ENCODE results near the gene NSD2.

The NSD2 gene

DNA sequence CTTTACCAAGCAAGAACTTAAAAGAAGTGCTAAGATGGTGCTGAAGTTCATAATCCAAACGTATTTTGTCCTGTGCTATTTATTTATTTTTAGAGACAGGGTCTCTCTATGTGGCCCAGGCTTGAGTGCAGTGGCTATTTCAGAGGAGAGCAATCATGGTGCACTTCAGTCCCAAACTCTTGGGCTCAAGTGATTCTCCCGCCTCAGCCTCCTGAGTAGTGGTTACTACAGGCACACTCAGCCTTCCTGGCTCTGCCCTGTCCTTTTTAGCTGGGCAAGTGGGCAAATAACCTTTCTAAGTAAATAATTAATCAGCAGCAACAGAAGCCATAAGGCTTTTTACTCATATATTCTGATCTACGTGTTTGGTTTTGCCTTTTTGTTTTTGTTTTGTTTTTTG lies 2.6 kb downstream of the NSD2 start:
- Histone ChIP-seq H3K9ac (ENCODE audit: insufficient read length) (peak overlapping the region; percentile 94), H3K27ac (no peak overlapping the region), H3K36me3 (ENCODE audit: insufficient read depth, low read length) (peaks cover 24% of the 10 kb centered on the region), H3K9me3 (ENCODE audit: low read depth, low read length) (no peaks in the 10 kb centered on the region), H3K4me3 (peak overlapping the region; percentile 98)
- DNase-seq (ENCODE audit: low read depth, low spot score): no peak
- no peak for TF ChIP-seq POLR2AphosphoS5 (IDR thresholded peaks at IDR 0.05; ENCODE audit: borderline replicate concordance, low read depth, low read length)
- no peak for TF ChIP-seq EZH2 (IDR thresholded peaks at IDR 0.05)
- no peak for TF ChIP-seq FOXP2 (optimal IDR thresholded peaks at IDR 0.05; ENCODE audit: control extremely low read depth, extremely low read length, insufficient read depth)

DNA sequence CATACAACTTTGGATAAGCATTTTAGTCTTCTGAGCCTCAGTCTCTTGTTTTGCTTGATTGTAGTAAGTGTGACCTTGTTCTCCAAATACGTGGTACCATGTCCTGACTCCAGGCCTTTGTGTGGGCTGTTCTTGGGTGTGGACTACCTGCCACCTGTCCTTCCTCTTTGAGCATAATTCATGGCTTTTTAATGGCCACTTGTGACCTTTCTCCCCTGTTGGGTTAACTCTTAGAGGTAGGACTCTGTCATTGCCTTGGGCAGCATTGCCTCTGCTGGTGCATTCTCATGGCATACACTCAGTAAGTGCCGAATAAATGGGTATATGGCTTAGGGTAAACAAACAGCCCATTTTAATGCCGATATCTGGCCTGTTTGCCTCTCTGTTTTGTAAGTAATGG lies 3.0 kb downstream of the NSD2 start:
- no peak overlapping the region for H3K27ac ChIP-seq
- peaks cover 25% of the 10 kb centered on the region for H3K36me3 ChIP-seq (ENCODE audit: insufficient read depth, low read length)
- H3K9ac ChIP-seq (ENCODE audit: insufficient read length): no peak overlapping the region
- no peaks in the 10 kb centered on the region for H3K9me3 ChIP-seq (ENCODE audit: low read depth, low read length)
- DNase-seq (ENCODE audit: low read depth, low spot score): no peak
- no peak overlapping the region; the same call in 1 of the 2 replicates for H3K4me3 ChIP-seq
- no peak for TF ChIP-seq EZH2 (IDR thresholded peaks at IDR 0.05)
- TF ChIP-seq FOXP2 (optimal IDR thresholded peaks at IDR 0.05; ENCODE audit: control extremely low read depth, extremely low read length, insufficient read depth): no peak
- no peak for TF ChIP-seq POLR2AphosphoS5 (IDR thresholded peaks at IDR 0.05; ENCODE audit: borderline replicate concordance, low read depth, low read length)

DNA sequence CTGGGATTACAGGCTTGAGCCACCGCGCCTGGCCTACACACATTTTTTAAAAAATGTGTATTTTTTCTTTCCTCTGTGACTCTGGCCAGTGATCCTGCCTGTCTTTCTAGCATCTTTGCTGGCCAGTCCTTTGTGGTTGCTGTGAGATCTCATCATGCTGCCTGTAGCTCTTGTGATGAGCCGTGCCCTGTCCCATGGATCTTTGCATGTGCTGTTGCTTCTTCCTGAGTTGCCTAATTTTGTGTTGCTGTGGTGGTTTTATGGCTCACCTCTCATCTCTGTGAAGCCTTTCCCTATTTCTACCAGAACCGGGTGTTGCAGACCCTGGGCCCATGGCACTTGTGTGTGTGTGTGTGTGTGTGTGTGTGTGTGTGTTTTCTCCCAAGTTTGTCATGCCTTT lies 8.3 kb downstream of the NSD2 start:
- H3K9ac ChIP-seq (ENCODE audit: insufficient read length): no peak overlapping the region
- DNase-seq (ENCODE audit: low read depth, low spot score): no peak
- H3K4me3 ChIP-seq: no peak overlapping the region
- no peaks in the 10 kb centered on the region for H3K9me3 ChIP-seq (ENCODE audit: low read depth, low read length)
- TF ChIP-seq FOXP2 (optimal IDR thresholded peaks at IDR 0.05; ENCODE audit: control extremely low read depth, extremely low read length, insufficient read depth): no peak
- no peak overlapping the region for H3K27ac ChIP-seq
- peaks cover 20% of the 10 kb centered on the region; the same call in 1 of the 2 replicates for H3K36me3 ChIP-seq (ENCODE audit: insufficient read depth, low read length)

DNA sequence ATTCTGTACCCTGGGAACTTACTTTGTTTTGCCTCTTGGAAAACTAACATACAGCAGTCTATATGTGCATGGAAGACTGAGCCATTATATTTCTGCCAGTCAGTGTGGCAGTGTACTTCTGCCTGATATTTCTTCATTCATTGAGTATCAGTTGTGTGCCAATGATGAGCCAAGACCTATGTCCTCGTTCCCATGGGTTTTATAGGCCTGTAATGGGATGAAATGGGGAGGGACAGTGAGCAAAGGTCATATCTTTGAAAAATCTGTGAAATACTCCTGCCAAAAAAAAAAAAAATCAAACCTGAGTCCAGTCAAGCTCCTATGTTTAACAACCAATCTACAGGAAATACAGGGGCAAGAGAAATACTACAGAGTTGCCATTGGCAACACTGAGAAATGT lies 9.1 kb downstream of the NSD2 start:
- no peak overlapping the region for H3K4me3 ChIP-seq
- no peaks in the 10 kb centered on the region; the same call in 1 of the 2 replicates for H3K9me3 ChIP-seq (ENCODE audit: low read depth, low read length)
- no peak for DNase-seq (ENCODE audit: low read depth, low spot score)
- H3K9ac ChIP-seq (ENCODE audit: insufficient read length): no peak overlapping the region
- TF ChIP-seq POLR2AphosphoS5 (IDR thresholded peaks at IDR 0.05; ENCODE audit: borderline replicate concordance, low read depth, low read length) (no peak), EZH2 (IDR thresholded peaks at IDR 0.05) (no peak), FOXP2 (optimal IDR thresholded peaks at IDR 0.05; ENCODE audit: control extremely low read depth, extremely low read length, insufficient read depth) (no peak)
- H3K36me3 ChIP-seq (ENCODE audit: insufficient read depth, low read length): peaks cover 20% of the 10 kb centered on the region; the same call in 1 of the 2 replicates
- no peak overlapping the region for H3K27ac ChIP-seq

DNA sequence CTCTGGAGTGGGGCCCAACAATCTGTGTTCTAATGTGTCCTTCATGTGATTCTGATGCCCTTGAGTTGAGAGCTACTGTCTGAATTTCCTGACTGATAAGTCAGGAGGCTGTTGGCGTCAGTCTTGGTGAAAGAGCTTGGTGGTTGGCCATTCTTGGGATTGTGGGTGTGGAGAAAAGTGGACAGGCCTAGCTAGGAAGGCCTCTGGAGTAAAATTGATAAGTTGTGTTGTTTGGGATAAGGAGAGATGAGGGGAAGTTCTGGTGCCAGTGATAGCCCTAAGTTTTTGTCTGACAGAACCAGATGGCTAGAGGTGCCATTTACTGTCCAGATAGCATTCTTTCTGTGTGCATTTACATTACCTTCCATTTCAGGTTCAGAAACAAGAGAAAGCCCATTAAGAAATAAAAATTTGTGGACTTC lies 11.7 kb downstream of the NSD2 start:
- H3K9ac ChIP-seq (ENCODE audit: insufficient read length): no peak overlapping the region
- H3K4me3 ChIP-seq: no peak overlapping the region
- DNase-seq (ENCODE audit: low read depth, low spot score): no peak
- H3K9me3 ChIP-seq (ENCODE audit: low read depth, low read length): no peaks in the 10 kb centered on the region; the same call in 1 of the 2 replicates
- no peak overlapping the region; the same call in 1 of the 2 replicates for H3K27ac ChIP-seq
- TF ChIP-seq FOXP2 (optimal IDR thresholded peaks at IDR 0.05; ENCODE audit: control extremely low read depth, extremely low read length, insufficient read depth) (no peak), POLR2AphosphoS5 (IDR thresholded peaks at IDR 0.05; ENCODE audit: borderline replicate concordance, low read depth, low read length) (no peak), EZH2 (IDR thresholded peaks at IDR 0.05) (no peak)
- peaks cover 11% of the 10 kb centered on the region; the same call in 1 of the 2 replicates for H3K36me3 ChIP-seq (ENCODE audit: insufficient read depth, low read length)

DNA sequence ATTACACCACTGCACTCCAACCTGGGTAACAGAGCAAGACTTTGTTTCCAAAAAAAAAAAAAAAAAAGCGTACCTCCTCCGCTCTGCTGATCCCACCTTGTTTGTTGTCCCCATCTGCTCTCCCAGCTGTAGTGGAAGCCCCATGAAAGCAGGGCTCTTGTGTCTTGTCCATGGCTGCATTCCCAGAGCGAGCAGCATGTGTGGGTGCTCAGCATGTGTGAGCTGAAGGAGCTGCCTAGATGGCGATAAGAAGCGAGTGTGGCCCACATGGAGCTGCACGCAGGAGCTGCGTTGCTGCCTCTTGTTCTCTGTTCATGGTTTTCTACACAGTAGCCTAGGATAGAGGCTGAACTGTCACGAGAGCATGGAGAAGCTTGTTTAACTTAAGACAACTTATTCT lies 12.4 kb downstream of the NSD2 start:
- peaks cover 8% of the 10 kb centered on the region; the same call in 1 of the 2 replicates for H3K36me3 ChIP-seq (ENCODE audit: insufficient read depth, low read length)
- DNase-seq (ENCODE audit: low read depth, low spot score): no peak
- no peak overlapping the region for H3K4me3 ChIP-seq
- no peak for TF ChIP-seq FOXP2 (optimal IDR thresholded peaks at IDR 0.05; ENCODE audit: control extremely low read depth, extremely low read length, insufficient read depth)
- TF ChIP-seq POLR2AphosphoS5 (IDR thresholded peaks at IDR 0.05; ENCODE audit: borderline replicate concordance, low read depth, low read length): no peak
- TF ChIP-seq EZH2 (IDR thresholded peaks at IDR 0.05): no peak
- no peak overlapping the region for H3K27ac ChIP-seq
- no peak overlapping the region for H3K9ac ChIP-seq (ENCODE audit: insufficient read length)
- H3K9me3 ChIP-seq (ENCODE audit: low read depth, low read length): no peaks in the 10 kb centered on the region; the same call in 1 of the 2 replicates

DNA sequence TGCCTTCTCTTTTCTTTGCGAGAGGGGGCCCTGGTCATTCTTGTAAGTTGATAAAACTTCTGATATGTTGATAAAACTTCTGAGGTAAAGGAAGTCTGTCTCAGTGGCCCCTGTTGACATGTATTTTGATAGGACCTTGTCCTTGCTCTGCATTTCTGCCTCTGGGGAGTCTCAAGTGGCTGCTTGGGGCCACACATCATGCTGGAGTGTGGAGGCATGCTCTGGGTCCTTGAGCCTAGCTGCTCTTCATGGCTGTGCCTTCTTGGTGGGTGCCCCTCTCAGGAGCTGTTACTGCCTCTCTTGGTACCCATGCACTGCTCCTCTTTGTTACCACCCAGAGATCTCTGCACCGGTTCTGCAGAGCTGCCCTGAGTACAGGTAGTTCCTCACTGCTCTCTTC lies 14.2 kb downstream of the NSD2 start:
- Histone ChIP-seq H3K9me3 (ENCODE audit: low read depth, low read length) (no peaks in the 10 kb centered on the region; the same call in 1 of the 2 replicates), H3K36me3 (ENCODE audit: insufficient read depth, low read length) (peaks cover 8% of the 10 kb centered on the region), H3K4me3 (no peak overlapping the region), H3K27ac (no peak overlapping the region), H3K9ac (ENCODE audit: insufficient read length) (no peak overlapping the region)
- DNase-seq (ENCODE audit: low read depth, low spot score): no peak
- no peak for TF ChIP-seq EZH2 (IDR thresholded peaks at IDR 0.05)

DNA sequence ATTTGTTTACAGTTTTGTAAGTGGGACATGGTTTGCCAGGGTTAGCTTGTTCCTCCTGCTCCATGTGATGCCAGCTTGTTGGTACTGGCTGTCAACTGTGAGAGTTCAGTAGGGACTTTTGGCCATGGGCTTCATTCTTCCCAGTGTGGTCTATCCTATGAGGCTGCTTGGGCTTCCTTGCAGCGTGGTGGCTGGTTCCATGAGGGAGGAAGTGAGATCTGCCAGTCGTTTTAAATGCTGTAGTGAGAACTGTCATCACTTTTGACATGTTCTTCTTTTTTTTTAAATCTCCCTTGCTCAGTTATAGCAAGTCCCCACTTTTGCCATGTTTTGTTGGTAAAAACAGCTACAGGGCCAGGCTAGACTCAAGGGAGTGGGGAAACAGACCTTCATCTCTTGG lies 15.9 kb downstream of the NSD2 start:
- Histone ChIP-seq H3K9me3 (ENCODE audit: low read depth, low read length) (no peaks in the 10 kb centered on the region; the same call in 1 of the 2 replicates), H3K36me3 (ENCODE audit: insufficient read depth, low read length) (peaks cover 3% of the 10 kb centered on the region), H3K27ac (no peak overlapping the region), H3K9ac (ENCODE audit: insufficient read length) (no peak overlapping the region), H3K4me3 (no peak overlapping the region)
- no peak for TF ChIP-seq FOXP2 (optimal IDR thresholded peaks at IDR 0.05; ENCODE audit: control extremely low read depth, extremely low read length, insufficient read depth)
- TF ChIP-seq EZH2 (IDR thresholded peaks at IDR 0.05): no peak
- TF ChIP-seq POLR2AphosphoS5 (IDR thresholded peaks at IDR 0.05; ENCODE audit: borderline replicate concordance, low read depth, low read length): no peak
- DNase-seq (ENCODE audit: low read depth, low spot score): no peak

DNA sequence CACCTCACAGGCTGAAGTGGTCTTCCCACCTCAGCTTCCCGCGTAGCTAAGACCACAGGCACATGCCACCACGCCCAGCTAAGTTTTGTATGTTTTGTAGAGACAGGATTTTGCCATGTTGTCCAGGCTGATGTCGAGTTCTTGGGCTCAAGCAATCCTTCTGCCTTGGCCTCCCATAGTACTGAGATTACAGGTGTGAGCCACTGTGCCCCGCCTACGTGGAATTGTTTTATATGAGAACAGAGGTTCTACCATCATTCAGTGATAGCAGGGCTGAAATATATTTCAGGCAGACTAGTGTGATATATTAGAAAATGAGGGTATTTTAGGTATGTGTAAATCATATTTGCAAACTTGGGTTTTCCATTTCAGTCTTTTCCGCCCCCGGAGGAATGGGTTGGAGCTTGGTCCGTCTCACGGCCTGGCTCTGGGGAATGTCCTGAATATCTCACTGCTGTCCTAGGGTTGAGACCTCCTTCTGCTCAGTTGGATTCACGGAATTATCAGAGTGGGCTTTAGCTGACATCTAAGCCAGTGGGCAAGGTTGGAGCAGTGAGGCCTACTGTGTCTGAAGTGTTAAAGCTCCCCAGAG lies 19.9 kb downstream of the NSD2 start:
- Histone ChIP-seq H3K9me3 (ENCODE audit: low read depth, low read length) (no peaks in the 10 kb centered on the region), H3K4me3 (no peak overlapping the region), H3K36me3 (ENCODE audit: insufficient read depth, low read length) (peaks cover 31% of the 10 kb centered on the region), H3K9ac (ENCODE audit: insufficient read length) (no peak overlapping the region), H3K27ac (no peak overlapping the region)
- DNase-seq (ENCODE audit: low read depth, low spot score): no peak
- TF ChIP-seq FOXP2 (optimal IDR thresholded peaks at IDR 0.05; ENCODE audit: control extremely low read depth, extremely low read length, insufficient read depth) (no peak), POLR2AphosphoS5 (IDR thresholded peaks at IDR 0.05; ENCODE audit: borderline replicate concordance, low read depth, low read length) (no peak), EZH2 (IDR thresholded peaks at IDR 0.05) (no peak)
